ENCODE results near the gene HSPA1B.
"Not testable (repeated sequence)": the region's sequence is repeated elsewhere in the genome, so short reads cannot be mapped to it uniquely, and the experiment has no call there.

Gene HSPA1B

DNA sequence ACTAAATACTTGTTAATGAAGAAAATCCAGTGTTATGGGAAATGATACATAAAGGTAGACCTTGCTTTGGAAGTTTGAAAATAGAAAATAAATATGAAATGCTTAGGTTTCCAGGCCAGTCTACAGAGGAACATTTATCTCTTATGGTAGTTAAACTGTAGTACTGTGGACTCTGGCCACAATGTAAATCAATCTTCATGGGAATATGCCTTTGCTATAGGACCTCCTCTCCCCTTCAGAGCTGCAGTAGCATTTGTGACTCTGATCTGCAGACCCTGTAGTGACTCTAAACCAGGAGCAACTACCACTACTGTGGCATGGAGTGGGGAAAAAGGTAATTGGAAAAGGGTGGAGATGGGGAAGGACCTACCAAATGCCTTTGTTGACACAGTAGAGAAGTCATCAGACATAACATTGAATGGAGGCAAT lies 7.7 kb upstream of the HSPA1B start:
- Histone ChIP-seq H3K27ac (no peak overlapping the region), H3K4me2 (peak overlapping the region in 7 of 11 experiments; percentile 1 to 99 (median 96); a peak in 11 of 22 replicates), H3K9me3 (replicated peaks in 1 of 11) (peaks cover 0 to 6% (median 0%) of the 10 kb centered on the region in 11 experiments; a peak in 2 of 22 replicates), H3K4me1 (peaks cover 56 to 78% (median 67%) of the 10 kb centered on the region in 10 experiments), H3K4me3 (0 out of 20 replicates have a peak overlapping the region, but pooled peaks of 1 of the 10 experiments have one; percentile 67), H3K36me3 (no peaks in the 10 kb centered on the region), H4K20me1 (peaks cover 0 to 7% (median 0%) of the 10 kb centered on the region in 11 experiments; a peak in 1 of 22 replicates), H3K9ac (peak overlapping the region in 1 of 11 experiments; percentile 38; a peak in 1 of 22 replicates), H3K27me3 (peaks cover 0 to 9% (median 8%) of the 10 kb centered on the region in 11 experiments; a peak in 17 of 22 replicates)
- no peak for TF ChIP-seq Cebpa-rat (IDR thresholded peaks at IDR 0.05)

DNA sequence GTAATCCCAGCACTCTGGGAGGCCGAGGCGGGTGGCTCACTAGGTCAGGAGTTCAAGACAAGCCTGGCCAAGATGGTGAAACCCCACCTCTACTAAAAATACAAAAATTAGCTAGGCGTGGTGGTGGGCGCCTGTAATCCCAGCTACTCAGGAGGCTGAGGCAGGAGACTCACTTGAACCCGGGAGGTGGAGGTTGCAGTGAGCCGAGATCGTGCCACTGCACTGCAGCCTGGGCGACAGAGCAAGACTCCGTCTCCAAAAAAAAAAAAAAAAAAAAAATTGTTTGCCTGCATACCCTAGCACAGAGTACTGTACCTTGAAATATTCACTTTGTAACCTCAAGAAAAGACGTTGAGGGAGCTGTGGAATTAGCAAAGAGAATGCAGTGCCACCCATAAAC lies 7.1 kb upstream of the HSPA1B start:
- not testable (repeated sequence) for H4K20me1 ChIP-seq; H3K9me3 ChIP-seq (replicated peaks in 1 of 11); H3K36me3 ChIP-seq; H3K27me3 ChIP-seq
- Histone ChIP-seq H3K27ac (peak overlapping the region in 2 of 11 experiments; percentile 77 to 86; a peak in 1 of 22 replicates), H3K4me3 (peak overlapping the region in 2 of 10 experiments; percentile 55 to 67; a peak in 5 of 20 replicates), H3K4me2 (peak overlapping the region; percentile 83 to 99 (median 96)), H3K9ac (peak overlapping the region in 5 of 11 experiments; percentile 78 to 88 (median 83); a peak in 6 of 22 replicates), H3K4me1 (peaks cover 51 to 78% (median 69%) of the 10 kb centered on the region in 10 experiments)

GRCh38 chr6:31821301-31822035 lies 6.1 kb upstream of the HSPA1B start:
- Histone ChIP-seq H3K9me3 (replicated peaks in 1 of 11) (no peaks in the 10 kb centered on the region), H3K9ac (peak overlapping the region; percentile 74 to 88 (median 83)), H3K36me3 (no peaks in the 10 kb centered on the region), H3K4me3 (peak overlapping the region; percentile 55 to 75 (median 66)), H3K4me2 (peak overlapping the region; percentile 83 to 99 (median 96)), H3K27me3 (no peaks in the 10 kb centered on the region; a peak in 1 of 22 replicates), H3K4me1 (peaks cover 58 to 87% (median 78%) of the 10 kb centered on the region in 10 experiments), H3K27ac (peak overlapping the region; percentile 77 to 91 (median 83)), H4K20me1 (peaks cover 0 to 7% (median 0%) of the 10 kb centered on the region in 11 experiments; a peak in 1 of 22 replicates)
- peak in 1 of 11 experiments; percentile 17; a peak in 2 of 22 replicates for TF ChIP-seq Cebpa-rat (IDR thresholded peaks at IDR 0.05)

GRCh38 chr6:31822036-31822821 lies 5.3 kb upstream of the HSPA1B start:
- H3K4me1 ChIP-seq = peaks cover 61 to 89% (median 81%) of the 10 kb centered on the region in 10 experiments
- no peaks in the 10 kb centered on the region for H3K9me3 ChIP-seq (replicated peaks in 1 of 11)
- TF ChIP-seq Cebpa-rat (IDR thresholded peaks at IDR 0.05) = no peak
- peaks cover 0 to 6% (median 0%) of the 10 kb centered on the region in 11 experiments; a peak in 1 of 22 replicates for H4K20me1 ChIP-seq
- H3K36me3 ChIP-seq = no peaks in the 10 kb centered on the region
- H3K4me2 ChIP-seq = peak overlapping the region; percentile 73 to 99 (median 96)
- peak overlapping the region; percentile 74 to 92 (median 83) for H3K9ac ChIP-seq
- peak overlapping the region; percentile 55 to 75 (median 66) for H3K4me3 ChIP-seq
- H3K27ac ChIP-seq = peak overlapping the region; percentile 77 to 94 (median 85)
- no peaks in the 10 kb centered on the region; a peak in 1 of 22 replicates for H3K27me3 ChIP-seq

DNA sequence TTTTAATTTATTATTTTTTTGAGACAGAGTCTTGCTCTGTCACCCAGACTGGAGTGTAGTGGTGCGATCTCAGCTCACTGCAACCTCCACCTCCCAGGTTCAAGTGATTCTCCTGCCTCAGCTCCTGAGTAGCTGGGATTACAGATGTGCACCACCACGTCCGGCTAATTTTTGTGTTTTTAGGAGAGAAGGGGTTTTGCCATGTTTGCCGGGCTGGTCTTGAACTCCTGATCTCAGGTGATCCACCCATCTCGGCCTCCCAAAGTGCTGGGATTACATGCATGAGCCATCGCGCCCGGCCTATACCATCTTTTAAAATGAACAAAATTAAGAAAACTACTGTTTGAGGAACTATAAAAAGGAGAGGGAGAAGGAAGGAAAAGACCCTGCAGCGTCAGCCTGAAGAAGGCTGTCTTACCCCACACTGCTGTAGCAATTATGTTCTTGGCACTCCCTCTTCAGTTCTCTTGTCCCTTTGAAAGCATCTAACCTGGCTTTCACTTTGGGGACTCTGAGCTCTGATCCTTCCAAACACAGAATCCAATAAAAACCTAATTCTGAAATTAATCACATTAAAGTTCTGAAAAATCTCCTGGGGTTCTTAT lies 3.8 kb upstream of the HSPA1B start:
- H3K4me3 ChIP-seq = 0 out of 20 replicates have a peak overlapping the region, but pooled peaks of 1 of the 10 experiments have one; percentile 56
- peak overlapping the region; percentile 5 to 98 (median 85); a peak in 19 of 22 replicates for H3K4me2 ChIP-seq
- H3K4me1 ChIP-seq = peaks cover 47 to 75% (median 70%) of the 10 kb centered on the region in 10 experiments
- not testable (repeated sequence) for H3K36me3 ChIP-seq; H3K27me3 ChIP-seq; H4K20me1 ChIP-seq; H3K9me3 ChIP-seq (replicated peaks in 1 of 11)
- H3K9ac ChIP-seq = peak overlapping the region in 9 of 11 experiments; percentile 1 to 92 (median 32); a peak in 10 of 22 replicates
- H3K27ac ChIP-seq = peak overlapping the region in 4 of 11 experiments; percentile 20 to 91 (median 62); a peak in 6 of 22 replicates

GRCh38 chr6:31825553-31825952 lies 2.0 kb upstream of the HSPA1B start:
- H3K4me1 ChIP-seq = peaks cover 44 to 56% (median 52%) of the 10 kb centered on the region in 10 experiments
- no peak for TF ChIP-seq Cebpa-rat (IDR thresholded peaks at IDR 0.05)
- H3K27me3 ChIP-seq = no peaks in the 10 kb centered on the region
- peak overlapping the region; percentile 86 to 98 (median 92); a peak in 17 of 22 replicates for H3K4me2 ChIP-seq
- H4K20me1 ChIP-seq = peaks cover 0 to 14% (median 5%) of the 10 kb centered on the region in 11 experiments; a peak in 12 of 22 replicates
- no peaks in the 10 kb centered on the region for H3K36me3 ChIP-seq
- H3K9me3 ChIP-seq (replicated peaks in 1 of 11) = no peaks in the 10 kb centered on the region
- peak overlapping the region in 10 of 11 experiments; percentile 77 to 92 (median 86); a peak in 16 of 22 replicates for H3K27ac ChIP-seq
- H3K9ac ChIP-seq = peak overlapping the region in 3 of 11 experiments; percentile 81 to 85 (median 84); a peak in 3 of 22 replicates
- H3K4me3 ChIP-seq = no peak overlapping the region

DNA sequence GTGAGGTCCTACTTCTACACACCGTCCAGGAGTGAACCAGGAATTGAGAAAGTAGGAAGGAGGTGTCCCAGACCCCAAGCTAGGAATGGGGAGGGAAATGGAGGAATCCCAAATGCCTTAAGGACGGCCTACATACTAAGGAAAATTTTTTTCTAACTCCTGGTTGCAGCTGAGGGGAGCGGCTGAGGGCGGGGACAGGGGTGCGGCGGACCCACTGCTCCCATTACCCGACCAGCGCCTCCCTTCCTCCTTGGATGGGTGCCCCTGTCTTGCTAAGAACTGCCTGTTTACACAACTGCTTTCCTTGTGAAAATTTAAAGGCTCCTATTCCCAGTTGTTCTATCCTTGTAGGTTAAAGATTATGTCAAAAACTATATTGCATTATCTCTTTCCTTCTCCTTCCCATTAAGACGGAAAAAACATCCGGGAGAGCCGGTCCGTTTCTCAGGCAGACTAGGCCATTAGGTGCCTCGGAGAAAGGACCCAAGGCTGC lies 699 bp upstream of the HSPA1B start:
- no peaks in the 10 kb centered on the region for H3K9me3 ChIP-seq (replicated peaks in 1 of 11)
- TF ChIP-seq Cebpa-rat (IDR thresholded peaks at IDR 0.05) = no peak
- H3K4me3 ChIP-seq = peak overlapping the region; percentile 61 to 79 (median 72)
- H3K27me3 ChIP-seq = no peaks in the 10 kb centered on the region
- H3K4me1 ChIP-seq = peaks cover 46 to 57% (median 53%) of the 10 kb centered on the region in 10 experiments
- H3K36me3 ChIP-seq = peaks cover 0 to 9% (median 0%) of the 10 kb centered on the region in 11 experiments; a peak in 4 of 22 replicates
- peaks cover 0 to 24% (median 5%) of the 10 kb centered on the region in 11 experiments; a peak in 12 of 22 replicates for H4K20me1 ChIP-seq
- peak overlapping the region; percentile 86 to 98 (median 92) for H3K4me2 ChIP-seq
- H3K27ac ChIP-seq = peak overlapping the region; percentile 77 to 92 (median 85)
- peak overlapping the region; percentile 76 to 86 (median 83) for H3K9ac ChIP-seq

Data from BLaER1 treated with 17β-estradiol and CSF1 and Interleukin-3, amounts not matched to agents 10 nM and 100 nM (cell line).